Measurements from ENCODE around the gene DOK1. TPM values are rescaled to one million over a fixed set of nuclear protein-coding genes. Genes with fewer than 3 reads are reported as not detected.
A peak's percentile ranks its signal among the peaks of the same experiment; 100 is the strongest.

The DOK1 gene
- total RNA-seq, 1 donor from 2014 or later, result 27.8 TPM

- TF ChIP-seq, protein P1, sequence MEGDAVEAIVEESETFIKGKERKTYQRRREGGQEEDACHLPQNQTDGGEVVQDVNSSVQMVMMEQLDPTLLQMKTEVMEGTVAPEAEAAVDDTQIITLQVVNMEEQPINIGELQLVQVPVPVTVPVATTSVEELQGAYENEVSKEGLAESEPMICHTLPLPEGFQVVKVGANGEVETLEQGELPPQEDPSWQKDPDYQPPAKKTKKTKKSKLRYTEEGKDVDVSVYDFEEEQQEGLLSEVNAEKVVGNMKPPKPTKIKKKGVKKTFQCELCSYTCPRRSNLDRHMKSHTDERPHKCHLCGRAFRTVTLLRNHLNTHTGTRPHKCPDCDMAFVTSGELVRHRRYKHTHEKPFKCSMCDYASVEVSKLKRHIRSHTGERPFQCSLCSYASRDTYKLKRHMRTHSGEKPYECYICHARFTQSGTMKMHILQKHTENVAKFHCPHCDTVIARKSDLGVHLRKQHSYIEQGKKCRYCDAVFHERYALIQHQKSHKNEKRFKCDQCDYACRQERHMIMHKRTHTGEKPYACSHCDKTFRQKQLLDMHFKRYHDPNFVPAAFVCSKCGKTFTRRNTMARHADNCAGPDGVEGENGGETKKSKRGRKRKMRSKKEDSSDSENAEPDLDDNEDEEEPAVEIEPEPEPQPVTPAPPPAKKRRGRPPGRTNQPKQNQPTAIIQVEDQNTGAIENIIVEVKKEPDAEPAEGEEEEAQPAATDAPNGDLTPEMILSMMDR (IDR thresholded peaks at IDR 0.05; ENCODE audit: unreplicated experiment), result no peak
- DNase-seq (ENCODE audit: low spot score), result no peak
- H3K27me3 Mint-ChIP-seq (ENCODE audit: unreplicated experiment), result peaks cover 5% of the 10 kb centered on the region
Measured at GRCh38 chr2:74550231-74550630, 4.3 kb upstream of the DOK1 start.

GRCh38 chr2:74551530-74551929 is 3.0 kb upstream of the DOK1 start:
- Mint-ChIP-seq H3K4me1 (ENCODE audit: unreplicated experiment) (peaks cover 21% of the 10 kb centered on the region), H3K9me3 (ENCODE audit: unreplicated experiment) (no peaks in the 10 kb centered on the region), H3K27ac (ENCODE audit: unreplicated experiment) (no peak overlapping the region), H3K4me3 (ENCODE audit: unreplicated experiment) (peak overlapping the region; percentile 4), H3K36me3 (ENCODE audit: low read depth, unreplicated experiment) (peaks cover 15% of the 10 kb centered on the region), H3K27me3 (ENCODE audit: unreplicated experiment) (peaks cover 5% of the 10 kb centered on the region)
- no peak for DNase-seq (ENCODE audit: low spot score)
- TF ChIP-seq, protein P1 (IDR thresholded peaks at IDR 0.05; ENCODE audit: unreplicated experiment), result no peak

More at GRCh38 chr2:74550231-74550630, 4.3 kb upstream of the DOK1 start:
- Mint-ChIP-seq H3K36me3 (ENCODE audit: low read depth, unreplicated experiment) (peaks cover 15% of the 10 kb centered on the region), H3K4me3 (ENCODE audit: unreplicated experiment) (no peak overlapping the region), H3K9me3 (ENCODE audit: unreplicated experiment) (no peaks in the 10 kb centered on the region), H3K4me1 (ENCODE audit: unreplicated experiment) (peaks cover 18% of the 10 kb centered on the region), H3K27ac (ENCODE audit: unreplicated experiment) (no peak overlapping the region)

DNA sequence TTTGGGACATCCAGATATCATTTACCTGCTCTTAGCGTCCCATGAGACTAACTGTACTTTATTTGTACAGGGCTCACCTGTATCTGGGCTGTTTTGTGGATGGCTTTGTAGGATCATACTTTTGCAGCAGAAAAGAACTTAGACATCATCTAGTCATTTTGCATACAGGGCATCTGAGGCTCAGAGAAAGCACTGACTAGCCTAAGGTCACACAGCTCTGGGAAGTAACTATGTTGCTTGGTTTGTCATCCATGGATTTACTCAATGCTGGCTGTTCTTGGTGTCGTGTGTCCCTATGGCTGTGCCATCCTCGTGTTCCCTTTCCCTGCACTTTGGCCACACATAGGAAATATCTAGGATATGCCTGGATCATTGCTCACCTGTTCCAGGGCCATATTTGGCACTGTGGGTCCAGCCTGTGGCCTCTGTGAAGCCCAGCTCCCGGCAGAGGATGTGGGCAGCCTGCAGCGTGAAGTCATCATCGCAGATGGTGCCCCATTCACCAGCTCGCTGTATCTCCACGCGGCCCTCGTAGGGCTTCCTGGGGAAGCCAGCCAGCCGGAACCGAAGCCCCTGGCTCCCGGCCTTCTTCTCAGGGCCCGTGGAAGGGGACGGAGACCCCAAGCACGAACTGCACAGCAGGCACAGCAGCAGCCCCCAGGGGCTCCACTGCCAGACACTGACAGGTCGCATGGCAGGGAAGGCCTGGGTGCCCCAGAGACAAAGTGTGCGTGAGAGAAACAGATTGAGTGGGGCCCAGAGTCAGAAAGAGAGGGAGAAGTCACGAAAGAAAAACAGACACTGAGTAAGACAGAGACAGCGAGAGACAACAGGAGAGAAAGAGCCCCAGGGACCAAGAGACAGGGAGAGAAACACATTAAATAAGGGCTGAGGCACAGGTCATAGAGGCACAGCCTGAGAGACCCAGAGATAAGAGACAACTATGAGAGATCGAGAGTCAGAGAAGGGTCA is 2.3 kb upstream of the DOK1 start:
- Mint-ChIP-seq H3K9me3 (ENCODE audit: unreplicated experiment) (no peaks in the 10 kb centered on the region), H3K27ac (ENCODE audit: unreplicated experiment) (peak overlapping the region; percentile 38), H3K4me3 (ENCODE audit: unreplicated experiment) (peak overlapping the region; percentile 60), H3K4me1 (ENCODE audit: unreplicated experiment) (peaks cover 25% of the 10 kb centered on the region), H3K36me3 (ENCODE audit: low read depth, unreplicated experiment) (peaks cover 15% of the 10 kb centered on the region), H3K27me3 (ENCODE audit: unreplicated experiment) (peaks cover 6% of the 10 kb centered on the region)
- TF ChIP-seq, protein P1 (IDR thresholded peaks at IDR 0.05; ENCODE audit: unreplicated experiment), result no peak
- DNase-seq (ENCODE audit: low spot score), result no peak

GRCh38 chr2:74552914-74553811 is 1.4 kb upstream of the DOK1 start:
- peaks cover 5% of the 10 kb centered on the region for H3K27me3 Mint-ChIP-seq (ENCODE audit: unreplicated experiment)
- H3K36me3 Mint-ChIP-seq (ENCODE audit: low read depth, unreplicated experiment), result peaks cover 15% of the 10 kb centered on the region
- peaks cover 25% of the 10 kb centered on the region for H3K4me1 Mint-ChIP-seq (ENCODE audit: unreplicated experiment)
- no peak for DNase-seq (ENCODE audit: low spot score)
- TF ChIP-seq, protein P1 (IDR thresholded peaks at IDR 0.05; ENCODE audit: unreplicated experiment), result no peak
- peak overlapping the region; percentile 89 for H3K4me3 Mint-ChIP-seq (ENCODE audit: unreplicated experiment)
- H3K27ac Mint-ChIP-seq (ENCODE audit: unreplicated experiment), result peak overlapping the region; percentile 38
- H3K9me3 Mint-ChIP-seq (ENCODE audit: unreplicated experiment), result no peaks in the 10 kb centered on the region

Data from endothelial cell (in vitro differentiated cells).